H9 (cell line): ENCODE data around the gene ZCCHC4. TPM values are rescaled to one million over a fixed set of nuclear protein-coding genes. Genes with fewer than 3 reads are reported as not detected.

Experiments used
- DNase-seq: peaks from one replicate; pipeline ENCODE4 v3.0.0-alpha.2; 2017
- H2AFZ ChIP-seq: one replicate; pipeline ENCODE4 v1.6.1; 2013; ENCODE audit warnings: mild to moderate bottlenecking, low read length, control low read depth, moderate library complexity
- H2AK5ac ChIP-seq: 2 replicates; pipeline ENCODE4 v1.6.1; 2013; ENCODE audit warnings: low read length, control low read depth, mixed read lengths; ENCODE audit not compliant: insufficient read length
- H2BK120ac ChIP-seq: one replicate; pipeline ENCODE4 v1.6.1; 2013; ENCODE audit warnings: low read depth, mild to moderate bottlenecking, low read length, control low read depth, inconsistent platforms; ENCODE audit not compliant: poor library complexity, severe bottlenecking
- H2BK12ac ChIP-seq: 2 replicates; pipeline ENCODE4 v1.6.1; 2013; ENCODE audit warnings: low read length, control low read depth, mixed read lengths, low read depth; ENCODE audit not compliant: insufficient read length
- H2BK15ac ChIP-seq: 2 replicates; pipeline ENCODE4 v1.6.1; 2013; ENCODE audit warnings: low read depth, low read length, control low read depth
- H2BK20ac ChIP-seq: one replicate; pipeline ENCODE4 v1.6.1; 2013; ENCODE audit warnings: low read depth, mild to moderate bottlenecking, low read length, control low read depth, inconsistent platforms; ENCODE audit not compliant: poor library complexity, severe bottlenecking
- H2BK5ac ChIP-seq: 2 replicates; pipeline ENCODE4 v1.6.1; 2013; ENCODE audit warnings: low read length, control low read depth, mixed read lengths; ENCODE audit not compliant: insufficient read length
- H3K14ac ChIP-seq: 2 replicates; pipeline ENCODE4 v1.6.1; 2013; ENCODE audit warnings: low read length, control low read depth; ENCODE audit not compliant: insufficient read depth
- H3K18ac ChIP-seq: 2 replicates; pipeline ENCODE4 v1.6.1; 2013; ENCODE audit warnings: low read depth, mild to moderate bottlenecking, mixed read lengths, low read length, control low read depth; ENCODE audit not compliant: insufficient read length
- H3K23ac ChIP-seq: 2 replicates; pipeline ENCODE4 v1.6.1; 2013; ENCODE audit warnings: low read length, control low read depth, mixed read lengths, low read depth; ENCODE audit not compliant: insufficient read length
- H3K23me2 ChIP-seq: 2 replicates; pipeline ENCODE4 v1.6.1; 2013; ENCODE audit warnings: low read depth, mild to moderate bottlenecking, mixed read lengths, low read length, control low read depth; ENCODE audit not compliant: insufficient read length, poor library complexity, severe bottlenecking
- H3K27ac ChIP-seq: 2 replicates; pipeline ENCODE4 v1.5.1; 2013; ENCODE audit warnings: low read length, control low read depth, mixed read lengths, low read depth; ENCODE audit not compliant: insufficient read length
- H3K27me3 ChIP-seq: 2 replicates; pipeline ENCODE4 v1.6.1; 2013; ENCODE audit warnings: low read length, control low read depth, inconsistent platforms; ENCODE audit not compliant: insufficient read depth
- H3K4ac ChIP-seq: 2 replicates; pipeline ENCODE4 v1.6.1; 2013; ENCODE audit warnings: low read depth, mild to moderate bottlenecking, control low read depth, inconsistent platforms, low read length, moderate library complexity
- H3K4me1 ChIP-seq: 2 replicates; pipeline ENCODE4 v1.6.1; 2013; ENCODE audit warnings: low read length, control low read depth, inconsistent platforms; ENCODE audit not compliant: insufficient read depth
- H3K4me2 ChIP-seq: 2 replicates; pipeline ENCODE4 v1.6.1; 2013; ENCODE audit warnings: low read length, control low read depth, mixed read lengths; ENCODE audit not compliant: insufficient read length, insufficient read depth
- H3K56ac ChIP-seq: 2 replicates; pipeline ENCODE4 v1.6.1; 2013; ENCODE audit warnings: low read depth, mild to moderate bottlenecking, mixed read lengths, low read length, control low read depth; ENCODE audit not compliant: insufficient read length
- H3K79me1 ChIP-seq: 2 replicates; pipeline ENCODE4 v1.6.1; 2013; ENCODE audit warnings: low read depth, mild to moderate bottlenecking, moderate library complexity, low read length, control low read depth, inconsistent platforms; ENCODE audit not compliant: insufficient read depth, poor library complexity, severe bottlenecking
- H3K79me2 ChIP-seq: 2 replicates; pipeline ENCODE4 v1.6.1; 2013; ENCODE audit warnings: low read length, control low read depth, inconsistent platforms; ENCODE audit not compliant: insufficient read depth
- H3K9ac ChIP-seq: 2 replicates; pipeline ENCODE4 v1.6.1; 2013; ENCODE audit warnings: low read length, control low read depth, mixed read lengths; ENCODE audit not compliant: insufficient read length; ENCODE audit errors: extremely low read depth
- H3K9me3 ChIP-seq: one replicate; pipeline ENCODE4 v1.6.1; 2013; ENCODE audit warnings: low read depth, low read length, inconsistent platforms; ENCODE audit not compliant: control insufficient read depth
- H3T11ph ChIP-seq: one replicate; pipeline ENCODE4 v1.6.1; 2013; ENCODE audit warnings: mild to moderate bottlenecking, low read length, control low read depth, inconsistent platforms
- H4K20me1 ChIP-seq: one replicate; pipeline ENCODE4 v1.6.1; 2013; ENCODE audit not compliant: control insufficient read depth, insufficient read length, insufficient read depth
- H4K5ac ChIP-seq: 2 replicates; pipeline ENCODE4 v1.6.1; 2013; ENCODE audit warnings: low read depth, mild to moderate bottlenecking, mixed read lengths, low read length, control low read depth; ENCODE audit not compliant: insufficient read length
- H4K8ac ChIP-seq: replicated peaks from 2 replicates; pipeline ENCODE4 v1.6.1; 2013; ENCODE audit warnings: low read length, control low read depth, mixed read lengths, low read depth; ENCODE audit not compliant: insufficient read length
- H4K91ac ChIP-seq: 2 replicates; pipeline ENCODE4 v1.6.1; 2013; ENCODE audit warnings: low read depth, mild to moderate bottlenecking, moderate library complexity, mixed read lengths, low read length, control low read depth; ENCODE audit not compliant: insufficient read length
- H3K27ac Mint-ChIP-seq, 3 experiments: 2 replicates in 2 of 3; 3 replicates in 1 of 3; pipeline ENCODE4 v1.8.0; 2020 to 2021; ENCODE audit warnings: mixed read lengths in 3 of 3, mild to moderate bottlenecking in 1 of 3, moderate library complexity in 1 of 3
- H3K27me3 Mint-ChIP-seq: 2 replicates; pipeline ENCODE4 v1.8.0; 2021; ENCODE audit warnings: low read depth, mild to moderate bottlenecking, moderate library complexity, mixed read lengths
- H3K36me3 Mint-ChIP-seq, 3 experiments: 2 replicates in 2 of 3; 3 replicates in 1 of 3; pipeline ENCODE4 v1.8.0; 2020 to 2021; ENCODE audit warnings: low read depth in 3 of 3, mixed read lengths in 3 of 3; ENCODE audit not compliant: insufficient read depth in 1 of 3
- H3K4me1 Mint-ChIP-seq, 2 experiments: 2 replicates each; pipeline ENCODE4 v1.8.0; 2020; ENCODE audit warnings: mixed read lengths in 2 of 2
- H3K4me3 Mint-ChIP-seq, 2 experiments: 2 replicates in 1 of 2; 3 replicates in 1 of 2; pipeline ENCODE4 v1.8.0; 2020 to 2021; ENCODE audit warnings: mild to moderate bottlenecking in 2 of 2, mixed read lengths in 2 of 2, moderate library complexity in 1 of 2
- H3K9me3 Mint-ChIP-seq, 2 experiments: 2 replicates in 1 of 2; 3 replicates in 1 of 2; pipeline ENCODE4 v1.8.0; 2020; ENCODE audit warnings: mild to moderate bottlenecking in 2 of 2, mixed read lengths in 2 of 2, moderate library complexity in 1 of 2
- WGBS: extraction: QIAGEN DNeasy Blood & Tissue Kit; methylation state at CpG from one replicate; pipeline ENCODE4 v1.1.7; 2013; ENCODE audit warnings: missing lambda C conversion rate, low lambda C conversion rate, mixed read lengths; ENCODE audit not compliant: insufficient read length; ENCODE audit errors: extremely low coverage; 5-methylcytosine and 5-hydroxymethylcytosine counted together
- total RNA-seq: library from RNA; stranded (reverse); gene quantifications from 2 replicates; pipeline ENCODE4 v1.2.1, GENCODE V29; 2021
- TF ChIP-seq, protein P1 (sequence below): fragments of 200-600 bp; sonication (generic); conservative IDR thresholded peaks from 3 replicates; pipeline ENCODE4 v1.8.0; 2021; ENCODE audit warnings: antibody characterized with exemption, mild to moderate bottlenecking

ZCCHC4 gene
- total RNA-seq, 1 experiment from 2014 or later: 6.8 TPM

- Histone ChIP-seq H2AK5ac (no peak overlapping the region), H3K23ac (no peak overlapping the region), H4K5ac (no peak overlapping the region), H3K56ac (no peak overlapping the region), H3T11ph (no peak overlapping the region), H2BK20ac (no peak overlapping the region), H2AFZ (no peak overlapping the region), H3K27ac (no peak overlapping the region), H4K20me1 (no peaks in the 10 kb centered on the region), H2BK120ac (no peak overlapping the region), H3K27me3 (no peaks in the 10 kb centered on the region), H4K91ac (no peak overlapping the region), H3K79me1 (no peaks in the 10 kb centered on the region), H3K9ac (no peak overlapping the region), H2BK12ac (no peak overlapping the region), H2BK5ac (no peak overlapping the region), H4K8ac (no peak overlapping the region), H3K23me2 (peaks cover 3% of the 10 kb centered on the region), H2BK15ac (no peak overlapping the region), H3K4ac (no peak overlapping the region), H3K9me3 (no peaks in the 10 kb centered on the region), H3K14ac (no peak overlapping the region), H3K18ac (no peak overlapping the region), H3K4me1 (no peaks in the 10 kb centered on the region; the same call in 1 of the 2 replicates), H3K79me2 (peaks cover 11% of the 10 kb centered on the region; the same call in 1 of the 2 replicates), H3K4me2 (no peak overlapping the region)
- H3K36me3 Mint-ChIP-seq: peaks cover 8 to 30% (median 25%) of the 10 kb centered on the region in 3 experiments; a peak in 6 of 7 replicates
- H3K9me3 Mint-ChIP-seq: no peaks in the 10 kb centered on the region
- no peaks in the 10 kb centered on the region for H3K27me3 Mint-ChIP-seq
- peaks cover 12% of the 10 kb centered on the region in 2 experiments for H3K4me1 Mint-ChIP-seq
- WGBS: no CpG with 5 or more reads among the region's 2 CpGs
- no peak overlapping the region for H3K27ac Mint-ChIP-seq
- DNase-seq: no peak
- TF ChIP-seq, protein P1, sequence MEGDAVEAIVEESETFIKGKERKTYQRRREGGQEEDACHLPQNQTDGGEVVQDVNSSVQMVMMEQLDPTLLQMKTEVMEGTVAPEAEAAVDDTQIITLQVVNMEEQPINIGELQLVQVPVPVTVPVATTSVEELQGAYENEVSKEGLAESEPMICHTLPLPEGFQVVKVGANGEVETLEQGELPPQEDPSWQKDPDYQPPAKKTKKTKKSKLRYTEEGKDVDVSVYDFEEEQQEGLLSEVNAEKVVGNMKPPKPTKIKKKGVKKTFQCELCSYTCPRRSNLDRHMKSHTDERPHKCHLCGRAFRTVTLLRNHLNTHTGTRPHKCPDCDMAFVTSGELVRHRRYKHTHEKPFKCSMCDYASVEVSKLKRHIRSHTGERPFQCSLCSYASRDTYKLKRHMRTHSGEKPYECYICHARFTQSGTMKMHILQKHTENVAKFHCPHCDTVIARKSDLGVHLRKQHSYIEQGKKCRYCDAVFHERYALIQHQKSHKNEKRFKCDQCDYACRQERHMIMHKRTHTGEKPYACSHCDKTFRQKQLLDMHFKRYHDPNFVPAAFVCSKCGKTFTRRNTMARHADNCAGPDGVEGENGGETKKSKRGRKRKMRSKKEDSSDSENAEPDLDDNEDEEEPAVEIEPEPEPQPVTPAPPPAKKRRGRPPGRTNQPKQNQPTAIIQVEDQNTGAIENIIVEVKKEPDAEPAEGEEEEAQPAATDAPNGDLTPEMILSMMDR: no peak
- H3K4me3 Mint-ChIP-seq: no peak overlapping the region
These were observed 67.0 kb downstream of the ZCCHC4 start for GRCh38 chr4:25379591-25379990.
